Stimulated activated CD4-positive, alpha-beta T cell treated with anti-CD3 and anti-CD28 coated beads, Interleukin-1b, Interleukin-23, amount 100 ng/mL, for 24 hours (primary cell): ENCODE measurements around the gene FMR1NB.

Experiments
- DNase-seq, 4 experiments: peaks; one replicate each; pipeline ENCODE4 v3.0.0-alpha.2; 2020; ENCODE audit warnings: low read depth in 4 of 4, low spot score in 1 of 4

FMR1NB gene

GRCh38 chrX:148069759-148070503, 88.8 kb downstream of the FMR1NB start:
- no peak for DNase-seq

- no peak for DNase-seq
Observed at GRCh38 chrX:148070504-148070877, 89.4 kb downstream of the FMR1NB start.
